NAMALWA (cell line): ENCODE measurements around the gene DUSP5.
A peak's percentile ranks its signal among the peaks of the same experiment; 100 is the strongest.

ENCODE experiments used
- DNase-seq: peaks from one replicate; pipeline ENCODE4 v3.0.0-alpha.2; 2015; ENCODE audit warnings: low spot score

The DUSP5 gene

GRCh38 chr10:110546499-110547110 lies 48.9 kb downstream of the DUSP5 start:
- no peak for DNase-seq

- peak; percentile 81 for DNase-seq
Measured at GRCh38 chr10:110547139-110547761, 49.5 kb downstream of the DUSP5 start.

DNA sequence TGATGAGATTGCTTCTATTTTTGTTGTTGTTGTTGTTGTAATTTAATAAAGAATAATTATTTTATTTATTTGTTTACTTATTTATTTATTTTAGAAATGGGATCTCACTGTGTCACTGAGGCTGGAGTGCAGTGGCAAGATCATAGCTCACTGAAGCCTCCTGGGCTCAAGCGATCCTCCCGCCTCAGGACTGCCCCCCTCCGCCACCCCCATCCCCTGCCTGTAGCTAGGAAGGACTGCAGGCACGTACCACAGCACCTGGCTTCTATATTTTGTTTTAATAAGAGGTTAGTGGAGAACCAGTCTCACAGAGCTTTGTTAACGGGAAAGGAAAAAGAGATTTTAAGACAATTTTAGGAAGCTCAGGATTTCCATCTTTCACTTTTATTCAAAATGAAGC lies 50.3 kb downstream of the DUSP5 start:
- DNase-seq: no peak

DNA sequence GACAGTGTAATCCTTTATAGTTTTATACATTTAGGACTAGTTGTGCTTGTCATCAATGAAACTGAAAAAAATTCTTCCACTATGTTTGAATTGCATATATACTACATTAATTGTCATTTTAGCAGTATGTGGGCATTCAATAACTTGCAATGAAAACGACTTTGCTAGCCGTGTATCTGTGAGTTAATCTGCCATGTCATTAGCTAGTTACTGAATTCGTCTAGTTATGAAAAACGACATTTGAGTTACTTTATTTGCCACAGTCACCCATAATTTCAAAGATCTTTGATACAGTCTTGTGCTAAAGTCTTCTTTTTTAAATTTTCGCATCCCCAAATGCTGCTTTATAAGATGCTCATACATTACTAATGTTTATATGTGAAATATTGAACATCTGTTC lies 51.5 kb downstream of the DUSP5 start:
- no peak for DNase-seq

- no peak for DNase-seq
Measured at GRCh38 chr10:110553905-110554304, 56.2 kb downstream of the DUSP5 start.

GRCh38 chr10:110556296-110556695 lies 58.6 kb downstream of the DUSP5 start:
- no peak for DNase-seq

DNA sequence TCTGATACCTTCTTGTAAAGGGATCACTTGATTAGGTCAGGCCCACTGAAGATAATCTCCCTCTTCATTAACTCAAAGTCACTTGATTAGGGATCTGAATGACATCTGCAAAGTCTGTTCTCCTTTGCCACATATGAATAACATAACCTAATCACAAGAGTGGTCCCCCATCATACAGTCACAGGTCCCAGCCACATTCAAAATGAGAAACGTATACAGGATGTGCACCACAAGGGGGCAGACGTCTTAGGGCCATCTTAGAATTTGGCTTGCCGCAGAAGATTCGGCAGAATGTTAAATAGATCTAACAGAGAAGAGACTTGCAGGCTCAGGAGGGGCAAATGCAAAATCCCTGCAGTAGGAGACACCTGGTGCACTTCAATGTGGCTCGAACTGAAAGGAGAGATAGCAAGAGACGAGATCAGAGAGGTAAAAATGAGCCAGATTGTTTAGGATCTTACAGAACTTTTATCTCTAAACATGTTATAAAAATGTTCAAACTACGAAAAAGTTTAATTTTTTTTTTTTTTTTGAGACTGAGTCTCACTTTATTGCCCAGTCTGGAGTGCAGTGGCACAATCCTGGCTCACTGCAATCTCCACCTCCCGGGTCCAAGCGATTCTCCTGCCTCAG lies 59.4 kb downstream of the DUSP5 start:
- DNase-seq: peak; percentile 89

GRCh38 chr10:110558041-110558440 lies 60.3 kb downstream of the DUSP5 start:
- no peak for DNase-seq

DNA sequence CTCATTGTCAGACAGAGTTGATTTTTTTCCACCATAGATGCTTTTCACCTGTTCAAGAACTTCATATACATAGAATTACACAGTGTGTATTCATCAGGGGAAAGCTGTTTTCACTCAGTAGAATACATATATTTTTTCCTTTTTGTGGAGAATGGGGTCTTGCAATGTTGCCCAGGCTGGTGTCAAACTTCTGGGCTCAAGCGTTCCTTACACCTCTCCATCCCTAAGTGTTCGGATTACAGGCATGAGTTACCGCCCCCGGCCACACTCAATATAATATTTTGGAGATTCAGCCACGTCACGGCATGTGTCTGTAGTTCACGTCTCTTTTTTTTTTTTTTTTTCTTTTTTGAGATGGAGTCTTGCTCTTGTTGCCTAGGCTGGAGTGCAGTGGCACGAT lies 62.3 kb downstream of the DUSP5 start:
- DNase-seq: no peak
